ENCODE measurements around the gene SELP. TPM values are rescaled to one million over a fixed set of nuclear protein-coding genes. Genes with fewer than 3 reads are reported as not detected.

Gene SELP
- total RNA-seq, 1 donor from 2014 or later = not detected

GRCh38 chr1:169550294-169550693 lies 79.6 kb downstream of the SELP start:
- Histone ChIP-seq H3K36me3 (no peaks in the 10 kb centered on the region), H3K9me3 (ENCODE audit: low read depth) (no peaks in the 10 kb centered on the region), H4K20me1 (ENCODE audit: low read depth) (no peaks in the 10 kb centered on the region), H2AFZ (replicated peaks) (no peak overlapping the region), H3K4me1 (no peaks in the 10 kb centered on the region), H3K27ac (no peak overlapping the region), H3K9ac (no peak overlapping the region), H3K27me3 (no peaks in the 10 kb centered on the region), H3F3A (ENCODE audit: low read depth) (peaks cover 8% of the 10 kb centered on the region), H3K4me3 (no peak overlapping the region), H3K79me2 (ENCODE audit: low read depth) (no peaks in the 10 kb centered on the region), H3K4me2 (no peak overlapping the region)
- peaks cover 7% of the 10 kb centered on the region for H3K4me1 Mint-ChIP-seq
- no peaks in the 10 kb centered on the region for H3K36me3 Mint-ChIP-seq
- H3K4me3 Mint-ChIP-seq = no peak overlapping the region
- DNase-seq (ENCODE audit: low spot score) = peak; percentile 51
- H3K27ac Mint-ChIP-seq = no peak overlapping the region
- TF ChIP-seq, protein P1, sequence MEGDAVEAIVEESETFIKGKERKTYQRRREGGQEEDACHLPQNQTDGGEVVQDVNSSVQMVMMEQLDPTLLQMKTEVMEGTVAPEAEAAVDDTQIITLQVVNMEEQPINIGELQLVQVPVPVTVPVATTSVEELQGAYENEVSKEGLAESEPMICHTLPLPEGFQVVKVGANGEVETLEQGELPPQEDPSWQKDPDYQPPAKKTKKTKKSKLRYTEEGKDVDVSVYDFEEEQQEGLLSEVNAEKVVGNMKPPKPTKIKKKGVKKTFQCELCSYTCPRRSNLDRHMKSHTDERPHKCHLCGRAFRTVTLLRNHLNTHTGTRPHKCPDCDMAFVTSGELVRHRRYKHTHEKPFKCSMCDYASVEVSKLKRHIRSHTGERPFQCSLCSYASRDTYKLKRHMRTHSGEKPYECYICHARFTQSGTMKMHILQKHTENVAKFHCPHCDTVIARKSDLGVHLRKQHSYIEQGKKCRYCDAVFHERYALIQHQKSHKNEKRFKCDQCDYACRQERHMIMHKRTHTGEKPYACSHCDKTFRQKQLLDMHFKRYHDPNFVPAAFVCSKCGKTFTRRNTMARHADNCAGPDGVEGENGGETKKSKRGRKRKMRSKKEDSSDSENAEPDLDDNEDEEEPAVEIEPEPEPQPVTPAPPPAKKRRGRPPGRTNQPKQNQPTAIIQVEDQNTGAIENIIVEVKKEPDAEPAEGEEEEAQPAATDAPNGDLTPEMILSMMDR (IDR thresholded peaks at IDR 0.05) = peak; percentile 61
- TF ChIP-seq EZH2phosphoT487 (IDR thresholded peaks at IDR 0.05) = no peak
- peaks cover under 1% of the 10 kb centered on the region for H3K27me3 Mint-ChIP-seq (ENCODE audit: insufficient read depth, low read depth)
- H3K9me3 Mint-ChIP-seq = no peaks in the 10 kb centered on the region

- H3K9me3 Mint-ChIP-seq = no peaks in the 10 kb centered on the region
- H4K20me1 ChIP-seq (ENCODE audit: low read depth) = no peaks in the 10 kb centered on the region
- no peaks in the 10 kb centered on the region for H3K79me2 ChIP-seq (ENCODE audit: low read depth)
- no peak for TF ChIP-seq EZH2 (IDR thresholded peaks at IDR 0.05)
- TF ChIP-seq EZH2phosphoT487 (IDR thresholded peaks at IDR 0.05) = no peak
- TF ChIP-seq, protein P1 (IDR thresholded peaks at IDR 0.05) = no peak
- H3K4me2 ChIP-seq = no peak overlapping the region
- no peak overlapping the region for H3K4me3 Mint-ChIP-seq
- peaks cover 8% of the 10 kb centered on the region for H3F3A ChIP-seq (ENCODE audit: low read depth)
- no peak overlapping the region for H3K27ac ChIP-seq
- no peaks in the 10 kb centered on the region for H3K36me3 ChIP-seq
- peaks cover 11% of the 10 kb centered on the region for H3K4me1 Mint-ChIP-seq
- no peaks in the 10 kb centered on the region for H3K36me3 Mint-ChIP-seq
- H2AFZ ChIP-seq (replicated peaks) = no peak overlapping the region
- no peak overlapping the region for H3K4me3 ChIP-seq
- H3K4me1 ChIP-seq = no peaks in the 10 kb centered on the region
- no peaks in the 10 kb centered on the region for H3K27me3 Mint-ChIP-seq (ENCODE audit: insufficient read depth, low read depth)
- DNase-seq (ENCODE audit: low spot score) = no peak
- no peaks in the 10 kb centered on the region for H3K9me3 ChIP-seq (ENCODE audit: low read depth)
- no peaks in the 10 kb centered on the region for H3K27me3 ChIP-seq
- no peak overlapping the region for H3K27ac Mint-ChIP-seq
- H3K9ac ChIP-seq = no peak overlapping the region
Observed at GRCh38 chr1:169548282-169548681, 81.6 kb downstream of the SELP start.

DNA sequence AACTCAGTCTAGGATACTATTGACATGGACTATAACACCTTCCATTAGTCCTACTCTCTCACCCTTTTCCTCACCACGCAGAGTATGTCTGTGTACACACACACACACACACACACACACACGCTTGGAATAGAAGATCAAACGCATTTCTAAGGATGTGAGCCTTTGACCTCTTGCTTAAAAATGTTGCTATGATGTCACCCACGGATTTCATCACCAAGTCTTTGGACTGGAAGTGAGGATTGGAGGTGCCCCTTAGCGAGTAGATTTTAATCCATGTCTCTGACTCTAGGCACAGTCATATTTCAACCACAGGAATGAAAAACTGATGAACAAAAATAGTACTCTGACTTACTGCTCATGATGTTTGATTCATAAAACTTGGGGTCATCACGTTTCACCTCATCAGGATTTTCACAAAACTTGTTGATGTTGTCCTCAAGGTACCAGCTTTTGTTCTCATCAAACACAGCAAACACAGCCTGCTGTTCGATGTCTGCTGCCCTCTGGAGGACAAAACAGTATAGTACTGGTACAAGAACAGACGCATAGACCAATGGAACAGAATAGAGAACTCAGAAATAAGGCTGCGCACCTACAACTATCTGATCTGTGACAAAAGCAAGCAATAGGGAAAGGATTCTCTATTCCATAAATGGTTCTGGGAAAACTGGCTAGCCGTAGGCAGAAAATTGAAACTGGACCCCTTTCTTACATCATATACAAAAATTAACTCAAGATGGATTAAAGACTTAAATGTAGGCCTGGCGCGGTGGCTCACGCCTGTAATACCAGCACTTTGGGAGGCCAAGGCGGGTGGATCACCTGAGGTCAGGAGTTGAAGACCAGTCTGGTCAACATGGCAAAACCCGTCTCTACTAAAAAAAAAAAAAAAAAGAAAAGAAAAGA lies 83.6 kb downstream of the SELP start:
- Mint-ChIP-seq H3K27me3 (ENCODE audit: insufficient read depth, low read depth) (no peaks in the 10 kb centered on the region), H3K4me3 (no peak overlapping the region), H3K36me3 (no peaks in the 10 kb centered on the region), H3K9me3 (no peaks in the 10 kb centered on the region), H3K4me1 (peaks cover 8% of the 10 kb centered on the region), H3K27ac (no peak overlapping the region)
- no peaks in the 10 kb centered on the region for H3K79me2 ChIP-seq (ENCODE audit: low read depth)
- H2AFZ ChIP-seq (replicated peaks) = peak overlapping the region; percentile 23
- H3K4me2 ChIP-seq = no peak overlapping the region
- H3K9me3 ChIP-seq (ENCODE audit: low read depth) = no peaks in the 10 kb centered on the region
- no peaks in the 10 kb centered on the region for H3K4me1 ChIP-seq
- no peak overlapping the region for H3K9ac ChIP-seq
- H3K27me3 ChIP-seq = no peaks in the 10 kb centered on the region
- no peak for TF ChIP-seq EZH2phosphoT487 (IDR thresholded peaks at IDR 0.05)
- TF ChIP-seq, protein P1 (IDR thresholded peaks at IDR 0.05) = peak; percentile 85
- no peak for TF ChIP-seq EZH2 (IDR thresholded peaks at IDR 0.05)
- H3K27ac ChIP-seq = no peak overlapping the region
- no peaks in the 10 kb centered on the region for H3F3A ChIP-seq (ENCODE audit: low read depth)
- H3K4me3 ChIP-seq = no peak overlapping the region
- peak; percentile 87 for DNase-seq (ENCODE audit: low spot score)
- H4K20me1 ChIP-seq (ENCODE audit: low read depth) = no peaks in the 10 kb centered on the region
- no peaks in the 10 kb centered on the region for H3K36me3 ChIP-seq
